ENCODE measurements around the gene ABCA8. TPM values are rescaled to one million over a fixed set of nuclear protein-coding genes. Genes with fewer than 3 reads are reported as not detected.

ABCA8 gene
- total and polyA plus RNA-seq, 7 experiments from 2014 or later, result not detected

DNA sequence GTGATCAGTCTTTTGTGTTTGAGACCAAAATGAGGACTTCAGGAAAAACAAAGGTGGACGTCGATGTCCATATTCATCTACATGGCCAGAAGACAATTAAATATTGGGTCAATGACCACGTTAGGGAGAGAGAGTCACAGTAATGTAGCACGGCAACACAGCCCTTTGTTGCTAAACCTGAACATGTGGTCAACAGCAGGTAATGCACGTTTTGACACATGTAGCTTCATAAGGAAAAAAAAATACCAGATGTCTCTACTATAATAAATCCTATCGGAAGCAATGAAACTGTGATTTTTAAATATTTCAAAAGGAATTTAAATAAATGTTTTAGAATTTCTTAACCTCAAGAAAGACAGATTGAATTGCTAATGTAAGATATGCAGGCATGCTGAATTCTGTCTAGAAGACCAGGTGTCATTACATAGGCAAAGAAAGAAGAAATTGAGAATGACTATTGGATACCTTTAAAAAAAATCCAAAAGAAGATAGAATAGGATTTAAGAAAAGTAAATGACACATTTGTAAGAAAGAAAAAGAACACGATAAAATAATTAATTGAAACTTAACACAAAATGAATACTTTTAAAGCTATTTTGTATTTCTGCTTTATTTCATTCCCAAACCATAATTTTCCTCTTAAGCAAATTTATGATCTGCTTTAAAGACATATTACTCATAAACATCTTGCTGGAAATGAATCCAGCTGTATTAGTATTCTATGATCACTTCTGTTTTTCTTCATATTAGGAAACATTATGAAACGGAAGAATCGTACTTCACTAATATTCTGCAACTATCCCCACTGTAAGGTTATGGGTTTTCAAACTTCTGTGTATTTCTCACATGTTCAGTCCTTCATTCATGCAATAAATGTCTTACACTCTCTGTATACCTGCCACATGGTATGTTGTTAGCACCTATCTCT is 30.1 kb downstream of the ABCA8 start:
- Mint-ChIP-seq H3K27me3 (peaks cover 0 to 7% (median 4%) of the 10 kb centered on the region in 5 donors), H3K27ac (no peak overlapping the region), H3K9me3 (peaks cover 0 to 2% (median 0%) of the 10 kb centered on the region in 11 donors), H3K4me1 (no peaks in the 10 kb centered on the region), H3K4me3 (no peak overlapping the region), H3K36me3 (no peaks in the 10 kb centered on the region)
- CTCF ChIA-PET, result no interaction called here
- H3K4me3 ChIP-seq (ENCODE audit: low read length), result no peak overlapping the region
- POLR2A ChIA-PET, result no interaction called here
- H3K27me3 ChIP-seq (ENCODE audit: control insufficient read depth in 2 of 2, insufficient read depth in 2 of 2, low read length in 2 of 2), result no peaks in the 10 kb centered on the region
- DNase-seq (no peak), ATAC-seq (no peak)
- no peak overlapping the region for H3K27ac ChIP-seq (ENCODE audit: low read depth, low read length)
- no peaks in the 10 kb centered on the region for H3K36me3 ChIP-seq (ENCODE audit: control insufficient read depth in 2 of 3, insufficient read depth in 3 of 3, low read length in 3 of 3)
- intact Hi-C loops (cut with micrococcal nuclease), result no loop called here
- no peaks in the 10 kb centered on the region for H3K4me1 ChIP-seq (ENCODE audit: control insufficient read depth in 2 of 2, insufficient read depth in 2 of 2, low read length in 2 of 2)
- H3K9me3 ChIP-seq (ENCODE audit: control insufficient read depth in 2 of 3, low read length in 3 of 3), result no peaks in the 10 kb centered on the region

DNA sequence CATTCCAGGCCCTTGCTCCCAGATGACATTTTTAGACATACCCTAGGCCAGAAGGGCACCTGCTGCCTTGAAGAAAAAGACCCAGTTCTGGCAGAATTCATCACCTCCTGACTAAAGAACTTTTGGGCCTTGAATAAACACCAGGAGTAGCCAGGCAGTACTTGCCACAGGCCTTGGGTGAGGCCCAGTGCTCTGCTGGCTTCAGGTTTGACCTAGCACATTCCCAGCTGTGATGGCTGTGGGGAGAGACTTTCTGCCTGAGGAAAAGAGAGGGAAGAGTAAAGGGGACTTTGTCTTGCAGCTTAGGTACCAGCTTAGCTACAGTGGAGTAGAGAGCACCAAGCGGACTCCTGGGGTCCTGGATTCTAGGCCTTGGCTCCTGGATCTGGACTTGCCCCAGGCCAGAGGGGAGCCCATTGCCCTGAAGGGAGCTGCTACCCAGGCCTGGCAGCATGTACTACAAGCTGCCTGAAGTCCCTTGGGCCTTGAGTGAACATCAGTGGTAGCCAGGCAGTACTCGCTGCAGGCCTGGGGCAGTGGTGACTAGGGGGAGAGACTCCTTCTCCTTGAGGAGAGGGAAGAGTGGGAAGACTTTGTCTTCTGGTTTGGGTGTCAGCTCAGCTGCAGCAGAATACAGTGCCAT is 44.3 kb downstream of the ABCA8 start:
- Mint-ChIP-seq H3K36me3 (no peaks in the 10 kb centered on the region), H3K9me3 (peaks cover 0 to 26% (median 2%) of the 10 kb centered on the region in 11 donors), H3K4me1 (no peaks in the 10 kb centered on the region), H3K27me3 (peaks cover 0 to 8% (median 3%) of the 10 kb centered on the region in 5 donors), H3K4me3 (no peak overlapping the region), H3K27ac (no peak overlapping the region)
- Histone ChIP-seq H3K9me3 (ENCODE audit: control insufficient read depth in 2 of 3, low read length in 3 of 3) (no peaks in the 10 kb centered on the region), H3K27me3 (ENCODE audit: control insufficient read depth in 2 of 2, insufficient read depth in 2 of 2, low read length in 2 of 2) (no peaks in the 10 kb centered on the region), H3K4me3 (ENCODE audit: low read length) (no peak overlapping the region), H3K36me3 (ENCODE audit: control insufficient read depth in 2 of 3, insufficient read depth in 3 of 3, low read length in 3 of 3) (no peaks in the 10 kb centered on the region), H3K4me1 (ENCODE audit: control insufficient read depth in 2 of 2, insufficient read depth in 2 of 2, low read length in 2 of 2) (no peaks in the 10 kb centered on the region), H3K27ac (ENCODE audit: low read depth, low read length) (no peak overlapping the region)
- ChIA-PET POLR2A (no interaction called here), CTCF (no interaction called here)
- intact Hi-C loops (cut with micrococcal nuclease), result no loop called here
- DNase-seq, result no peak
- no peak for ATAC-seq

DNA sequence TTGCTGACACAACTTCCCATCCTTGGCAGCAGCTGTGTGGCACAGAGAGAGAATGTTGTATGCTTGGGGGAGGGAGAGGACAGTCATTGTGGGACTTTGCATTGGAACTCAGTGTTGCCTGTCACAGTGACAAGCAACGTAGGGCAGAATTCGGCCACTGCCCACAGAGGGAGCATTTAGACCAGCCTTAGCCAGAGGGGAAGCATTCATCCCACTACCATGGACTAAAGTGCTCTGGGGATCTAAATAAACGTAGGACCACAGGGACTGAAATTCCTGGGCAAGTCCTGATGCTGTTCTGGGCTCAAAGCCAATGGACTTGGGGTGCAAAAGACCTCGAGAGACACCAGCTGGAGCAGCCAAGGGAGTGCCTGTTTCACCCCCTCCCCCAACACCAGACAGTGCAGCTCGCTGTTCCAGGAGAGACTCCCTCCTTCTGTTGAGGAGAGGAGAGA is 44.9 kb downstream of the ABCA8 start:
- POLR2A ChIA-PET, result no interaction called here
- Histone ChIP-seq H3K36me3 (ENCODE audit: control insufficient read depth in 2 of 3, insufficient read depth in 3 of 3, low read length in 3 of 3) (no peaks in the 10 kb centered on the region), H3K4me1 (ENCODE audit: control insufficient read depth in 2 of 2, insufficient read depth in 2 of 2, low read length in 2 of 2) (no peaks in the 10 kb centered on the region), H3K9me3 (ENCODE audit: control insufficient read depth in 2 of 3, low read length in 3 of 3) (no peaks in the 10 kb centered on the region), H3K27ac (ENCODE audit: low read depth, low read length) (no peak overlapping the region), H3K27me3 (ENCODE audit: control insufficient read depth in 2 of 2, insufficient read depth in 2 of 2, low read length in 2 of 2) (no peaks in the 10 kb centered on the region), H3K4me3 (ENCODE audit: low read length) (no peak overlapping the region)
- H3K9me3 Mint-ChIP-seq, result peaks cover 0 to 20% (median 2%) of the 10 kb centered on the region in 11 donors
- intact Hi-C loops (cut with micrococcal nuclease), result no loop called here
- H3K27me3 Mint-ChIP-seq, result peaks cover 0 to 8% (median 3%) of the 10 kb centered on the region in 5 donors
- no peak overlapping the region for H3K4me3 Mint-ChIP-seq
- no peaks in the 10 kb centered on the region for H3K36me3 Mint-ChIP-seq
- CTCF ChIA-PET, result no interaction called here
- no peak overlapping the region for H3K27ac Mint-ChIP-seq
- no peak for DNase-seq
- no peaks in the 10 kb centered on the region for H3K4me1 Mint-ChIP-seq
- ATAC-seq, result no peak

DNA sequence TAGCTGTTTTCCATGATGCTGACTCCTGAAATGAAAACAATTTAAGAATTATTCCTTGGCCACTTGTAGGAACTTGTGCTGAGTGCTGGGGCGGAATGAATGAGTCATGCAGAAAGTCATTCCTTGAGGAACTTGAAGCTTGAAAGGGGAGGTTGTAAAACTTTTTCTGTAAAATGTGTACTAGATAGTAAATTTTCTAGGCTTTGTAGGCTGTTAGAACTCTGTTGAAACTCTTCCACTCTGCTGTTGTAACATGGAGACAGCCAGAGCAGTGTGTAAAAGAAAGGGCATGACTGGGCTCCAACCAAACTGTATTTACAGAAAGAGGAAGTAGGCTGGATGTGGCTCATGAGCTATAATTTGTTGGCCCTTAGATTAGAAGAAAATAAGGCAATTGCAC is 46.1 kb downstream of the ABCA8 start:
- no peaks in the 10 kb centered on the region for H3K27me3 ChIP-seq (ENCODE audit: control insufficient read depth in 2 of 2, insufficient read depth in 2 of 2, low read length in 2 of 2)
- Mint-ChIP-seq H3K9me3 (peaks cover 0 to 16% (median 2%) of the 10 kb centered on the region in 11 donors), H3K36me3 (no peaks in the 10 kb centered on the region), H3K4me1 (no peaks in the 10 kb centered on the region), H3K27me3 (peaks cover 0 to 8% (median 3%) of the 10 kb centered on the region in 5 donors), H3K4me3 (no peak overlapping the region), H3K27ac (no peak overlapping the region)
- H3K36me3 ChIP-seq (ENCODE audit: control insufficient read depth in 2 of 3, insufficient read depth in 3 of 3, low read length in 3 of 3), result no peaks in the 10 kb centered on the region
- no peaks in the 10 kb centered on the region for H3K9me3 ChIP-seq (ENCODE audit: control insufficient read depth in 2 of 3, low read length in 3 of 3)
- H3K4me1 ChIP-seq (ENCODE audit: control insufficient read depth in 2 of 2, insufficient read depth in 2 of 2, low read length in 2 of 2), result no peaks in the 10 kb centered on the region
- intact Hi-C loops (cut with micrococcal nuclease), result no loop called here
- no peak overlapping the region for H3K27ac ChIP-seq (ENCODE audit: low read depth, low read length)
- H3K4me3 ChIP-seq (ENCODE audit: low read length), result no peak overlapping the region
- ATAC-seq (peak; percentile 57), DNase-seq (no peak)
- POLR2A ChIA-PET, result no interaction called here
- CTCF ChIA-PET, result no interaction called here

DNA sequence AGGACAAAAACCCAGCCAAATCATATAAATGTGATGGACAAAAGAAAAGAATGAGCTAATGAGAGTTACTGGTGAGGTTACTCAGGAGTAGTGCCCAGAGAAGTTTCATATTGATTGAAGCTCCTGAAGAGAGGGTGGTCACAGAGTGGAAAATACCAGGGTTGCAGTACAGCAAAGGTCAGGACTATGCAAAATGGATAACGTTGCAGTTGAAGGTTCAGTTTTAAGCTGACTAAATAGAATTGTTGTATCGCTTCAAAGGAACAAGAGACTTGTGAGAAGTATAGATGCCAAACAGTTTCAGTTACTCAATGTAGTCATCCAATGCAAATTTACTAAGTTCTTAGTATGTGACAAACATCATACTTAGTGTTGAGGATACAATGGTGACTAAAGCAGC is 47.1 kb downstream of the ABCA8 start:
- CTCF ChIA-PET, result no interaction called here
- Mint-ChIP-seq H3K4me3 (no peak overlapping the region), H3K27ac (no peak overlapping the region), H3K27me3 (peaks cover 0 to 7% (median 0%) of the 10 kb centered on the region in 5 donors), H3K36me3 (no peaks in the 10 kb centered on the region), H3K9me3 (peaks cover 0 to 11% (median 2%) of the 10 kb centered on the region in 11 donors), H3K4me1 (no peaks in the 10 kb centered on the region)
- intact Hi-C loops (cut with micrococcal nuclease), result no loop called here
- POLR2A ChIA-PET, result no interaction called here
- DNase-seq (no peak), ATAC-seq (no peak)
- Histone ChIP-seq H3K27ac (ENCODE audit: low read depth, low read length) (no peak overlapping the region), H3K4me1 (ENCODE audit: control insufficient read depth in 2 of 2, insufficient read depth in 2 of 2, low read length in 2 of 2) (no peaks in the 10 kb centered on the region), H3K9me3 (ENCODE audit: control insufficient read depth in 2 of 3, low read length in 3 of 3) (no peaks in the 10 kb centered on the region), H3K4me3 (ENCODE audit: low read length) (no peak overlapping the region), H3K27me3 (ENCODE audit: control insufficient read depth in 2 of 2, insufficient read depth in 2 of 2, low read length in 2 of 2) (no peaks in the 10 kb centered on the region), H3K36me3 (ENCODE audit: control insufficient read depth in 2 of 3, insufficient read depth in 3 of 3, low read length in 3 of 3) (no peaks in the 10 kb centered on the region)

DNA sequence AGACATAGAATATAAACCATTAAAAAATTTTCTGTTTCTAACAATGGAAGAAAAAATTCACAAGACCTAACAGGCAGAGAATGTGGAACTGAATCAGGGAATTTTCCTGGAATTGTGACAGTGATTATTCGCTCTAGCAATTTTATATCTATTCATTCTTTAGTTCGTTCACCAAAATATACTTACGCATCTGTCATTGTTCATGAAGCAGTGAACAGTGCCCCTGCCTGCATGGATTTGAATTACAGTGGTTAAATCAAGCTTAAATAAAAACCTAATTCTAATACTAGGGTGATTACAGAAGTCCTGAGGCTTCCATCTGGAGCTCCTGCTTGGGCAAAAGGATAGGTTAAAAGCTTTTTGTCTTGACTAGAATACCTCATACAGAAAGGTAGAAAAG is 48.6 kb downstream of the ABCA8 start:
- H3K36me3 Mint-ChIP-seq, result no peaks in the 10 kb centered on the region
- DNase-seq, result no peak

More for the DNA sequence above, 48.6 kb downstream of the ABCA8 start:
- intact Hi-C loops (cut with micrococcal nuclease), result no loop called here
- H3K27me3 ChIP-seq (ENCODE audit: control insufficient read depth in 2 of 2, insufficient read depth in 2 of 2, low read length in 2 of 2), result no peaks in the 10 kb centered on the region
- no peak overlapping the region for H3K4me3 ChIP-seq (ENCODE audit: low read length)
- H3K27ac ChIP-seq (ENCODE audit: low read depth, low read length), result no peak overlapping the region
- ChIA-PET POLR2A (no interaction called here), CTCF (no interaction called here)
- peaks cover 0 to 11% (median 0%) of the 10 kb centered on the region in 5 donors for H3K27me3 Mint-ChIP-seq
- H3K9me3 ChIP-seq (ENCODE audit: control insufficient read depth in 2 of 3, low read length in 3 of 3), result no peaks in the 10 kb centered on the region
- H3K36me3 ChIP-seq (ENCODE audit: control insufficient read depth in 2 of 3, insufficient read depth in 3 of 3, low read length in 3 of 3), result no peaks in the 10 kb centered on the region
- H3K4me1 ChIP-seq (ENCODE audit: control insufficient read depth in 2 of 2, insufficient read depth in 2 of 2, low read length in 2 of 2), result no peaks in the 10 kb centered on the region
- H3K4me3 Mint-ChIP-seq, result no peak overlapping the region
- H3K27ac Mint-ChIP-seq, result no peak overlapping the region
- no peaks in the 10 kb centered on the region for H3K4me1 Mint-ChIP-seq
- ATAC-seq, result no peak
- H3K9me3 Mint-ChIP-seq, result peaks cover 0 to 4% (median 0%) of the 10 kb centered on the region in 11 donors
